Measurements from ENCODE around the gene LMAN1L.

DNA sequence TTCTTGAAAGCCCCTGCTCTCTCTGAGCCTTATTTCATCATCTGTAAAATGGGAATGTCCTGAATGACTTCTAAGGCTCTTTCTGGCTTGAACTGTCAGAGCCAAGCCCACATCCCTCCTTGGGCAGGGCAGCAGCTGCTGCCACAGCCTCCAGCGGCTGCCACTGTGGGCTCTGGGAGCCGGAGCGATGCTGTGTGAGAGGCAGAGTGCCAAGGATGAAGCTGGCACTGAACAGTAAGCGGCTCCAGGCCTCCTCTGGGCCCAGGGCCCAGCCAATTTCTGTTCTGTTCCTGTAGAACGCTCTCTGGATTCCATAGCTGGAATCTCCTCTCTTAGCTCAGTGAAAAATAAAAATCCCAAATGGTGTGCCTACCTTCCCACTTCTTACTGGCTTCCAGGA, 18.2 kb downstream of the LMAN1L start:
- TF ChIP-seq, protein P1, sequence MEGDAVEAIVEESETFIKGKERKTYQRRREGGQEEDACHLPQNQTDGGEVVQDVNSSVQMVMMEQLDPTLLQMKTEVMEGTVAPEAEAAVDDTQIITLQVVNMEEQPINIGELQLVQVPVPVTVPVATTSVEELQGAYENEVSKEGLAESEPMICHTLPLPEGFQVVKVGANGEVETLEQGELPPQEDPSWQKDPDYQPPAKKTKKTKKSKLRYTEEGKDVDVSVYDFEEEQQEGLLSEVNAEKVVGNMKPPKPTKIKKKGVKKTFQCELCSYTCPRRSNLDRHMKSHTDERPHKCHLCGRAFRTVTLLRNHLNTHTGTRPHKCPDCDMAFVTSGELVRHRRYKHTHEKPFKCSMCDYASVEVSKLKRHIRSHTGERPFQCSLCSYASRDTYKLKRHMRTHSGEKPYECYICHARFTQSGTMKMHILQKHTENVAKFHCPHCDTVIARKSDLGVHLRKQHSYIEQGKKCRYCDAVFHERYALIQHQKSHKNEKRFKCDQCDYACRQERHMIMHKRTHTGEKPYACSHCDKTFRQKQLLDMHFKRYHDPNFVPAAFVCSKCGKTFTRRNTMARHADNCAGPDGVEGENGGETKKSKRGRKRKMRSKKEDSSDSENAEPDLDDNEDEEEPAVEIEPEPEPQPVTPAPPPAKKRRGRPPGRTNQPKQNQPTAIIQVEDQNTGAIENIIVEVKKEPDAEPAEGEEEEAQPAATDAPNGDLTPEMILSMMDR (IDR thresholded peaks at IDR 0.05; ENCODE audit: poor library complexity): no peak
- TF ChIP-seq EZH2 (IDR thresholded peaks at IDR 0.05; ENCODE audit: borderline replicate concordance): no peak
- TF ChIP-seq EZH2phosphoT487 (IDR thresholded peaks at IDR 0.05; ENCODE audit: low read depth, severe bottlenecking, unreplicated experiment): no peak
